ENCODE data around the gene PRAMEF33.
"Not testable (repeated sequence)": the region's sequence is repeated elsewhere in the genome, so short reads cannot be mapped to it uniquely, and the experiment has no call there.

The PRAMEF33 gene

GRCh38 chr1:13354475-13354874 lies 51.1 kb downstream of the PRAMEF33 start:
- not testable (repeated sequence) for H3K36me3 Mint-ChIP-seq; H3K4me1 Mint-ChIP-seq; ATAC-seq (ENCODE audit: low read depth)

GRCh38 chr1:13356774-13357173 lies 53.4 kb downstream of the PRAMEF33 start:
- not testable (repeated sequence) for H3K27ac Mint-ChIP-seq, H3K4me3 Mint-ChIP-seq, H3K36me3 Mint-ChIP-seq, H3K27me3 Mint-ChIP-seq, H3K4me1 Mint-ChIP-seq, H3K9me3 Mint-ChIP-seq
- ATAC-seq (ENCODE audit: low read depth) (peak; percentile 29), DNase-seq (ENCODE audit: low spot score in 2 of 2) (peak; percentile 44 to 45)

More at GRCh38 chr1:13354475-13354874, 51.1 kb downstream of the PRAMEF33 start:
- not testable (repeated sequence) for H3K9me3 Mint-ChIP-seq; H3K27ac Mint-ChIP-seq; DNase-seq (ENCODE audit: low spot score in 2 of 2); H3K27me3 Mint-ChIP-seq; H3K4me3 Mint-ChIP-seq

Measured in memory B cell (primary cell).